ENCODE data around the gene GRID2IP.
A peak's percentile ranks its signal among the peaks of the same experiment; 100 is the strongest.

Gene GRID2IP

GRCh38 chr7:6513541-6513940 is 37.7 kb downstream of the GRID2IP start:
- no peak for DNase-seq

DNA sequence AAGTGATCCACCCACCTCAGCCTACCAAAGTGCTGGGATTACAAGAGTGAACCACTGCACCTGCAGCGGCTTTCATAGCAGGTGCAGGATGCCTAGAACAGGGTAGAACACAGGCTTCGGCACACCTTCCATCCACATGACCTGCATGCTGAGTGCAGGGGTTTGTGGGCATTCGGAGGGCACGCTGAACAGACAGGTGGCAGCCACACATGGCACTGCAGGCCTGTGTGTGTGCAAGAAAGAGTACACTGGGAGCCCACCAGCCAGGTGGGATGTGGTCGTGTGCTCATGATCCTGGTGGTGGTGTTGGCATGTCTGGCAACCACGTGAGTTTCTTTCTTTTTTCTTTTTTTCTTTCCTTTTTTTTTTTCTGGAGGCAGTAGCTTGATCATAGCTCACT is 38.4 kb downstream of the GRID2IP start:
- no peak for DNase-seq

- DNase-seq = no peak
Observed at GRCh38 chr7:6510476-6511133, 40.7 kb downstream of the GRID2IP start.

GRCh38 chr7:6508950-6509349 is 42.3 kb downstream of the GRID2IP start:
- no peak for DNase-seq

GRCh38 chr7:6508539-6508938 is 42.7 kb downstream of the GRID2IP start:
- no peak for DNase-seq

GRCh38 chr7:6507906-6508305 is 43.4 kb downstream of the GRID2IP start:
- DNase-seq = no peak

- DNase-seq = no peak
Observed at GRCh38 chr7:6505685-6506559, 45.3 kb downstream of the GRID2IP start.

DNA sequence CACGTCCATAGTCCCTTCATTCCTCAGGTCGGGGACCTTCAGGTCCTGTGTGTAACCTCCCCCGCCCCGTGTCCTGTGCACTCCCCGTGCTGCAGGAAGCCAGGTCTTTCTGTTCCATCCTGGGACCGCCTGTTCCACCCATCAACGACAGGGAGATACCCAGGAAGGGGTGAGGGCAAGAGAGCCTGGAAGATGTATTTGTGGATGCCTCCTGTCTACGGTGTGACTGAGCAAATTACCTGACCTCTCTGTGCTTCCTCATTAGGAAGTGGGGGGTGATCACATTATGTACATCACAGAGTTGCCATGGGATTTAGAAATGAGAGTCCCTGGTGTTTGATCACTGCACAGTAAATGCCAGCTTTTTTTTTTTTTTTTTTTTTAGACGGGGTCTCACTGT is 46.3 kb downstream of the GRID2IP start:
- no peak for DNase-seq

- DNase-seq = no peak
Observed at GRCh38 chr7:6502886-6503285, 48.4 kb downstream of the GRID2IP start.

- no peak for DNase-seq
Observed at GRCh38 chr7:6501586-6502564, 49.4 kb downstream of the GRID2IP start.

- no peak for DNase-seq
Observed at GRCh38 chr7:6500691-6501090, 50.6 kb downstream of the GRID2IP start.

- DNase-seq = no peak
Observed at GRCh38 chr7:6497994-6498393, 53.3 kb downstream of the GRID2IP start.

GRCh38 chr7:6497637-6497905 is 53.7 kb downstream of the GRID2IP start:
- DNase-seq = no peak

- DNase-seq = no peak
Observed at GRCh38 chr7:6496842-6497636, 54.2 kb downstream of the GRID2IP start.

- no peak for DNase-seq
Observed at GRCh38 chr7:6495597-6496262, 55.5 kb downstream of the GRID2IP start.

GRCh38 chr7:6494365-6494764 is 56.9 kb downstream of the GRID2IP start:
- no peak for DNase-seq

- no peak for DNase-seq
Observed at GRCh38 chr7:6491194-6491593, 60.1 kb downstream of the GRID2IP start.

DNA sequence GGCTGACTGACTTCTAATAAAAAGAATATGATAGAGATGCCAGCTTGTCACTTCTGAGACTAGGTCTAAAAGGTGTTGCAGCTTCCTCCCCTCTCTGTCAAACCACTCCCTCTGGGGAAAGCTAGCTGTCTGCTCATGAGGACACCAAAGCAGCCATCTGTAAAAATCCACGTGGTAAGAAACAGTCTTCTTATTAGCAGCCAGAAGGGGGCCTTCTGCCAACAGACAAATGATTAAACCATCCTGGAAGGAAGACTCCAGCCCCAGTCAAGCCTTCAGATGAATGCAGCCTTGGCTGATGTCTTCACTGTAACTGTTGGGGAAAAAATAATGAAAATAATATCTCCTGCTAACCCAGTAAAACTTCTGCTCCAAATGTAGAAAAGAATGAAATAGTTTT is 61.6 kb downstream of the GRID2IP start:
- peak; percentile 11 for DNase-seq

- no peak for DNase-seq
Observed at GRCh38 chr7:6487184-6487545, 64.1 kb downstream of the GRID2IP start.

DNA sequence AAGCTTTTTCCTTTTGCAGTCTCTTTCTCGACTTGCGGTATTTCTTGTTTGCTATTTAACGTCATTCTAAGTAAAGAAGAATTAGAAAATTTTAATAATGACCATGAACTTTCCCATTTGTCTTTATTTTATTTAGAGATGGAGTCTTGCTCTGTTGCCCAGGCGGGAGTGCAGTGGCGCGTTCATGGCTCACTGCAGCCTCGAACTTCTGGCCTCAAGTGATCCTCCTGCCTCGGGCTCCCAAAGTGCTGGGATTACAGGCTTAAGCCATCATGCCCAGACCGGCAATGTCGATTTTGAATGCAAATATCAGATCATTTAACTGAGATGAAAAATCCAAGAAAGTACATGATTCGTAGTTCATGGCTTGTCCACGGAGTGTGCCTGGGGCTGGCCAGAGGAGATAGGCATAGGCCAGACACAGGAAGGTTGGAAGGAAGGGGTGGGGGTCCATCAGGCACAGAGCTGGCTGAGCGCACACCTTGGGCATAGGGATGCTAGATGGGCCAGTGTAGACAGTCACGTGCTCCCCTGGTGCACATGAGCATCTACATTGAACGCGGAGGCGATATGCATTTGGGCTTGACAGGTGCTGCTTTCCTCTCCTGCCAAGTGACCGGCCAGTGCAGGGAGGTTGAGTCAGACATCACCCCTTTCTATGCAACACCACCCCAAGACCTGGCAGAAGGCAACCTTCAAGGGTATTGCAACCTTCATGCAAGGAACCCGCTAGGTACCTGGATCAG is 64.7 kb downstream of the GRID2IP start:
- no peak for DNase-seq

DNA sequence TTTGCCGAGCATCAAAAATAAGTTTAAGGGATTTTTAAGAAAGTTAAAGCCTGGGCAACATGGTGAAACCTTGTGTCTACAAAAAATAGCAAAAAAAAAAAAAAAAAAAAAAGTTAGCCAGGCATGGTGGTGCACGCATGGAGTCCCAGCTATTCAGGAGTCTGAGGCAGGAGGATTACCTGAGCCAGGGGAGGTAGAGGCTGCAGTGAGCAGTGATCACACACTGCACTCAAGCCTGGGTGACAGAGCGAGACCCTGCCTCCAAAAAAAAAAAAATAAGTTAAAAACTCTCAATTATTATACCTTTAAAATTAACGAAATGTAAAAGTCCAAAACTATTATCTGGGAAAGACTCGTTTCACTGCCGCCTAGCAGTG is 68.5 kb downstream of the GRID2IP start:
- no peak for DNase-seq
